Osteocyte (in vitro differentiated cells): ENCODE measurements around the gene FSCB. TPM values are rescaled to one million over a fixed set of nuclear protein-coding genes. Genes with fewer than 3 reads are reported as not detected.

Source experiments
- DNase-seq: peaks from one replicate; pipeline ENCODE4 v3.0.0; 2021; ENCODE audit warnings: mixed read lengths; ENCODE audit not compliant: unreplicated experiment; ENCODE audit errors: extremely low spot score
- H3K27ac Mint-ChIP-seq: one replicate; pipeline ENCODE4 v1.8.0; 2021; ENCODE audit warnings: mild to moderate bottlenecking, mixed read lengths; ENCODE audit not compliant: unreplicated experiment
- H3K27me3 Mint-ChIP-seq: one replicate; pipeline ENCODE4 v1.8.0; 2021; ENCODE audit warnings: mixed read lengths; ENCODE audit not compliant: unreplicated experiment
- H3K36me3 Mint-ChIP-seq: one replicate; pipeline ENCODE4 v1.8.0; 2021; ENCODE audit warnings: mixed read lengths; ENCODE audit not compliant: unreplicated experiment
- H3K4me1 Mint-ChIP-seq: one replicate; pipeline ENCODE4 v1.8.0; 2021; ENCODE audit warnings: mixed read lengths; ENCODE audit not compliant: unreplicated experiment
- H3K4me3 Mint-ChIP-seq: one replicate; pipeline ENCODE4 v1.8.0; 2021; ENCODE audit warnings: mild to moderate bottlenecking, moderate library complexity, mixed read lengths; ENCODE audit not compliant: unreplicated experiment
- H3K9me3 Mint-ChIP-seq: one replicate; pipeline ENCODE4 v1.8.0; 2021; ENCODE audit warnings: mixed read lengths; ENCODE audit not compliant: unreplicated experiment
- CTCF ChIP-seq: fragments of 200-600 bp; sonication (generic); IDR thresholded peaks from 2 replicates; pipeline ENCODE4 v1.5.0; 2021; ENCODE audit warnings: antibody characterized with exemption, mild to moderate bottlenecking, moderate library complexity
- long read RNA-seq: library from polyadenylated mRNA; unstranded; transcript quantifications from one replicate; pipeline ENCODE4 v2.0.0, GENCODE V29; 2021
- total RNA-seq: library from RNA; stranded (reverse); gene quantifications from 2 replicates; pipeline ENCODE4 v1.2.1, GENCODE V29; 2021

Gene FSCB, protein sequence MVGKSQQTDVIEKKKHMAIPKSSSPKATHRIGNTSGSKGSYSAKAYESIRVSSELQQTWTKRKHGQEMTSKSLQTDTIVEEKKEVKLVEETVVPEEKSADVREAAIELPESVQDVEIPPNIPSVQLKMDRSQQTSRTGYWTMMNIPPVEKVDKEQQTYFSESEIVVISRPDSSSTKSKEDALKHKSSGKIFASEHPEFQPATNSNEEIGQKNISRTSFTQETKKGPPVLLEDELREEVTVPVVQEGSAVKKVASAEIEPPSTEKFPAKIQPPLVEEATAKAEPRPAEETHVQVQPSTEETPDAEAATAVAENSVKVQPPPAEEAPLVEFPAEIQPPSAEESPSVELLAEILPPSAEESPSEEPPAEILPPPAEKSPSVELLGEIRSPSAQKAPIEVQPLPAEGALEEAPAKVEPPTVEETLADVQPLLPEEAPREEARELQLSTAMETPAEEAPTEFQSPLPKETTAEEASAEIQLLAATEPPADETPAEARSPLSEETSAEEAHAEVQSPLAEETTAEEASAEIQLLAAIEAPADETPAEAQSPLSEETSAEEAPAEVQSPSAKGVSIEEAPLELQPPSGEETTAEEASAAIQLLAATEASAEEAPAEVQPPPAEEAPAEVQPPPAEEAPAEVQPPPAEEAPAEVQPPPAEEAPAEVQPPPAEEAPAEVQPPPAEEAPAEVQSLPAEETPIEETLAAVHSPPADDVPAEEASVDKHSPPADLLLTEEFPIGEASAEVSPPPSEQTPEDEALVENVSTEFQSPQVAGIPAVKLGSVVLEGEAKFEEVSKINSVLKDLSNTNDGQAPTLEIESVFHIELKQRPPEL
- not detected in 2 replicates for total RNA-seq
- long read RNA-seq: 0 reads

- H3K4me3 Mint-ChIP-seq: no peak within 1 kb of the TSS
- no peak for TF ChIP-seq CTCF
- peaks cover 21% of the 10 kb centered on the region for H3K9me3 Mint-ChIP-seq
- H3K36me3 Mint-ChIP-seq: no peaks in the 10 kb centered on the region
- no peak for DNase-seq
- H3K27me3 Mint-ChIP-seq: no peaks in the 10 kb centered on the region
- H3K27ac Mint-ChIP-seq: no peak within 1 kb of the TSS
- H3K4me1 Mint-ChIP-seq: no peaks in the 10 kb centered on the region
These were observed at the start of gene FSCB for GRCh38 chr14:44507183-44507582. Gene FSCB (minus strand): TSS chr14:44507283. CDS start chr14:44506987, 296 bp downstream.

DNA sequence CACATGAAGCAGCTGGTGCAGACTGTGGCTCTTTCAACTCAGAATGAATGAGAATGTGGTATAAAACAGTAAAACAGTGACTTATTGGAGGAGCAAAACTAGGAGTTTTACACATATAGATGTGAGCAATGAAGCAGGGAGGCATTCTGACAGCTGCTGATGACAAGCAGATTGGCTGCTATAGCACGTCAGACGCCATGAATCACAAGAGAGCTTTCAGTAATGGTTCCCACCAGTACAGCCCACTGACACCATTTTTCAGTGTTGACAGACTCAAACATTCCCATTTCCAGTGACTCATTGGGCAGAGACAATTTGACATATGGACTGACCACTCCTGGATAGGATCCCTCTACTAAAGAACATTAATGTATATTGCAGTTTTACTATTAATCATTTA lies 24.6 kb upstream of the FSCB start:
- Mint-ChIP-seq H3K4me1 (no peaks in the 10 kb centered on the region), H3K27me3 (no peaks in the 10 kb centered on the region), H3K9me3 (peaks cover 4% of the 10 kb centered on the region), H3K27ac (no peak overlapping the region), H3K4me3 (no peak overlapping the region), H3K36me3 (no peaks in the 10 kb centered on the region)
- no peak for TF ChIP-seq CTCF
- no peak for DNase-seq

DNA sequence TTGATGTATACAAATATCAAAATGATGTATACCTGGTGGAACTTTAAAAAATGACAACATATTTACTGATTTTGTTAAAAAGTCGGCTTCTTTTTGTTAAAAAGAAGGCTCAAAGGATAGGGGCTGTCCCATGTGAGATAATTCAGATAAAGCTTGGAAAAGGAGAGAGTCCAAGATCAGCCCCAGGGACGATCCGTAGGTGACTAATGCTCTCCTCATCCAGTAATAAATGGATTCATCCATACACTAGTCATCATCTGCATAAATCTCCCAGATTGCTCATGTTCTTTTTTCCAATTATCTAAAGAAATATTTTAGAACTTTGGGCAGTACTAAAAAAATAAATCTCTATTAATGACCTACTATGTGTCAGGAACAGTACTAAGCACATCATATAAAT lies 23.4 kb upstream of the FSCB start:
- no peak for TF ChIP-seq CTCF
- Mint-ChIP-seq H3K4me1 (no peaks in the 10 kb centered on the region), H3K27ac (no peak overlapping the region), H3K36me3 (no peaks in the 10 kb centered on the region), H3K27me3 (no peaks in the 10 kb centered on the region), H3K9me3 (peaks cover 4% of the 10 kb centered on the region), H3K4me3 (no peak overlapping the region)
- DNase-seq: no peak

- no peaks in the 10 kb centered on the region for H3K27me3 Mint-ChIP-seq
- no peak overlapping the region for H3K27ac Mint-ChIP-seq
- no peak overlapping the region for H3K4me3 Mint-ChIP-seq
- DNase-seq: no peak
- no peak for TF ChIP-seq CTCF
- no peaks in the 10 kb centered on the region for H3K4me1 Mint-ChIP-seq
- H3K36me3 Mint-ChIP-seq: no peaks in the 10 kb centered on the region
- no peaks in the 10 kb centered on the region for H3K9me3 Mint-ChIP-seq
These were observed 21.9 kb upstream of the FSCB start for GRCh38 chr14:44529026-44529425.

GRCh38 chr14:44528180-44528579 lies 21.1 kb upstream of the FSCB start:
- Mint-ChIP-seq H3K9me3 (no peaks in the 10 kb centered on the region), H3K4me1 (no peaks in the 10 kb centered on the region), H3K27ac (no peak overlapping the region), H3K36me3 (no peaks in the 10 kb centered on the region), H3K27me3 (no peaks in the 10 kb centered on the region), H3K4me3 (no peak overlapping the region)
- TF ChIP-seq CTCF: no peak
- no peak for DNase-seq
